NCI-H1105 treated with DMSO at 0.1 percent for 48 hours (cell line): ENCODE data around the gene CLSTN1.
"Not testable (repeated sequence)": the region's sequence is repeated elsewhere in the genome, so short reads cannot be mapped to it uniquely, and the experiment has no call there.

ENCODE experiments used
- DNase-seq: peaks from one replicate; lab custom pipeline; 2025; lab: John Stamatoyannopoulos, UW

CLSTN1 gene

GRCh38 chr1:9825093-9826074 lies 1.6 kb upstream of the CLSTN1 start:
- peak; percentile 22 for DNase-seq

GRCh38 chr1:9824702-9825089 lies 931 bp upstream of the CLSTN1 start:
- no peak for DNase-seq

- DNase-seq, result no peak
These were observed 147 bp downstream of the CLSTN1 start for GRCh38 chr1:9823693-9823942.

- DNase-seq, result peak; percentile 26
These were observed 670 bp downstream of the CLSTN1 start for GRCh38 chr1:9822897-9823692.

- DNase-seq, result no peak
These were observed 1.3 kb downstream of the CLSTN1 start for GRCh38 chr1:9822490-9822889.

GRCh38 chr1:9821710-9822109 lies 2.1 kb downstream of the CLSTN1 start:
- no peak for DNase-seq

- DNase-seq, result no peak
These were observed 3.2 kb downstream of the CLSTN1 start for GRCh38 chr1:9820521-9820920.

GRCh38 chr1:9817734-9818133 lies 6.0 kb downstream of the CLSTN1 start:
- DNase-seq, result no peak

- DNase-seq, result no peak
These were observed 7.6 kb downstream of the CLSTN1 start for GRCh38 chr1:9816199-9816598.

GRCh38 chr1:9815150-9815549 lies 8.6 kb downstream of the CLSTN1 start:
- no peak for DNase-seq

GRCh38 chr1:9814619-9815018 lies 9.1 kb downstream of the CLSTN1 start:
- no peak for DNase-seq

- DNase-seq, result no peak
These were observed 12.4 kb downstream of the CLSTN1 start for GRCh38 chr1:9811239-9811966.

- DNase-seq, result no peak
These were observed 14.7 kb downstream of the CLSTN1 start for GRCh38 chr1:9809100-9809510.

- no peak for DNase-seq
These were observed 15.3 kb downstream of the CLSTN1 start for GRCh38 chr1:9808459-9808858.

- DNase-seq, result no peak
These were observed 16.2 kb downstream of the CLSTN1 start for GRCh38 chr1:9807541-9807940.

GRCh38 chr1:9805972-9806371 lies 17.8 kb downstream of the CLSTN1 start:
- DNase-seq, result not testable (repeated sequence)

GRCh38 chr1:9805006-9805508 lies 18.7 kb downstream of the CLSTN1 start:
- peak; percentile 18 for DNase-seq

- not testable (repeated sequence) for DNase-seq
These were observed 20.5 kb downstream of the CLSTN1 start for GRCh38 chr1:9803003-9803918.

GRCh38 chr1:9801909-9802308 lies 21.9 kb downstream of the CLSTN1 start:
- DNase-seq, result no peak

GRCh38 chr1:9798236-9799130 lies 25.3 kb downstream of the CLSTN1 start:
- DNase-seq, result no peak
